MM.1S (cell line): ENCODE results near the gene HOATZ.

Experiments
- DNase-seq: peaks from one replicate; pipeline ENCODE4 v3.0.0-alpha.2; 2015
- H2AFZ ChIP-seq: fragments of 300-600 bp; sonication (generic); 2 replicates; pipeline ENCODE4 v1.6.0; 2016; ENCODE audit warnings: antibody characterized with exemption, low read length
- H3F3A ChIP-seq: fragments of 300-600 bp; sonication (generic); 2 replicates; pipeline ENCODE4 v1.6.1; 2016; ENCODE audit warnings: mild to moderate bottlenecking, antibody characterized with exemption, low read length, moderate library complexity, mixed read lengths; ENCODE audit not compliant: insufficient read depth
- H3K27ac ChIP-seq: fragments of 300-600 bp; sonication (generic); 2 replicates; pipeline ENCODE4 v1.5.1; 2016; ENCODE audit warnings: mild to moderate bottlenecking, low read length
- H3K27me3 ChIP-seq: fragments of 300-600 bp; sonication (generic); replicated peaks from 2 replicates; pipeline ENCODE4 v1.6.0; 2016; ENCODE audit warnings: low read length; ENCODE audit not compliant: insufficient read depth
- H3K36me3 ChIP-seq: fragments of 300-600 bp; sonication (generic); replicated peaks from 2 replicates; pipeline ENCODE4 v1.6.1; 2016; ENCODE audit warnings: mild to moderate bottlenecking, low read length, mixed read lengths; ENCODE audit not compliant: insufficient read depth
- H3K4me1 ChIP-seq: fragments of 300-600 bp; sonication (generic); 2 replicates; pipeline ENCODE4 v1.6.1; 2016; ENCODE audit warnings: low read length, mixed read lengths
- H3K4me2 ChIP-seq: fragments of 300-600 bp; sonication (generic); 2 replicates; pipeline ENCODE4 v1.6.0; 2016; ENCODE audit warnings: low read depth, low read length
- H3K4me3 ChIP-seq: fragments of 300-600 bp; sonication (generic); 2 replicates; pipeline ENCODE4 v1.5.1; 2016; ENCODE audit warnings: low read length, mixed read lengths
- H3K79me2 ChIP-seq: fragments of 300-600 bp; sonication (generic); 2 replicates; pipeline ENCODE4 v1.6.1; 2016; ENCODE audit warnings: mixed run types, low read length, mixed read lengths
- H3K9ac ChIP-seq: fragments of 300-600 bp; sonication (generic); 2 replicates; pipeline ENCODE4 v1.6.1; 2016; ENCODE audit warnings: low read length, mixed read lengths
- H3K9me2 ChIP-seq: fragments of 300-600 bp; sonication (generic); replicated peaks from 2 replicates; pipeline ENCODE4 v1.6.1; 2016; ENCODE audit warnings: mild to moderate bottlenecking, low read length, mixed read lengths; ENCODE audit not compliant: insufficient read depth
- H3K9me3 ChIP-seq: fragments of 300-600 bp; sonication (generic); replicated peaks from 2 replicates; pipeline ENCODE4 v1.6.1; 2016; ENCODE audit warnings: mild to moderate bottlenecking, low read length, mixed read lengths; ENCODE audit not compliant: insufficient read depth
- H4K20me1 ChIP-seq: fragments of 300-600 bp; sonication (generic); 2 replicates; pipeline ENCODE4 v1.6.1; 2016; ENCODE audit warnings: mild to moderate bottlenecking, low read length, moderate library complexity, mixed read lengths; ENCODE audit not compliant: insufficient read depth
- CTCF ChIP-seq: fragments of 300-600 bp; sonication (generic); IDR thresholded peaks from 2 replicates; pipeline ENCODE4 v1.5.1; 2016; ENCODE audit warnings: antibody characterized with exemption, low read length, mixed read lengths
- EZH2 ChIP-seq: fragments of 300-600 bp; sonication (generic); optimal IDR thresholded peaks from 2 replicates; pipeline ENCODE3; 2017; ENCODE audit warnings: low read depth, mild to moderate bottlenecking, antibody characterized with exemption, low read length, mixed read lengths
- EZH2phosphoT487 ChIP-seq: fragments of 300-600 bp; sonication (generic); IDR thresholded peaks from 2 replicates; pipeline ENCODE4 v1.6.1; 2018; ENCODE audit warnings: antibody characterized with exemption, low read length

HOATZ gene

GRCh38 chr11:111499483-111499882, 15.1 kb upstream of the HOATZ start:
- no peak overlapping the region for H3K27ac ChIP-seq
- no peak overlapping the region for H3K4me3 ChIP-seq
- H3K9me3 ChIP-seq: no peaks in the 10 kb centered on the region
- H3K9me2 ChIP-seq: no peaks in the 10 kb centered on the region
- H2AFZ ChIP-seq: no peak overlapping the region
- H3K4me1 ChIP-seq: no peaks in the 10 kb centered on the region
- no peaks in the 10 kb centered on the region for H3K36me3 ChIP-seq
- H3K4me2 ChIP-seq: no peak overlapping the region
- H4K20me1 ChIP-seq: no peaks in the 10 kb centered on the region
- H3K27me3 ChIP-seq: no peaks in the 10 kb centered on the region
- no peak for DNase-seq
- no peaks in the 10 kb centered on the region for H3F3A ChIP-seq
- no peaks in the 10 kb centered on the region for H3K79me2 ChIP-seq
- no peak overlapping the region for H3K9ac ChIP-seq
- TF ChIP-seq EZH2phosphoT487 (no peak), EZH2 (no peak), CTCF (no peak)

- Histone ChIP-seq H3K9me3 (no peaks in the 10 kb centered on the region), H4K20me1 (no peaks in the 10 kb centered on the region), H2AFZ (no peak overlapping the region), H3K79me2 (no peaks in the 10 kb centered on the region), H3K9me2 (no peaks in the 10 kb centered on the region), H3K9ac (no peak overlapping the region), H3K4me2 (no peak overlapping the region), H3K27me3 (no peaks in the 10 kb centered on the region), H3K4me1 (no peaks in the 10 kb centered on the region), H3K36me3 (no peaks in the 10 kb centered on the region), H3K4me3 (no peak overlapping the region), H3K27ac (no peak overlapping the region), H3F3A (no peaks in the 10 kb centered on the region)
- DNase-seq: no peak
- TF ChIP-seq EZH2 (no peak), CTCF (no peak)
Measured at GRCh38 chr11:111500481-111500880, 14.1 kb upstream of the HOATZ start.

GRCh38 chr11:111502611-111503010, 12.0 kb upstream of the HOATZ start:
- TF ChIP-seq CTCF (no peak), EZH2phosphoT487 (no peak), EZH2 (no peak)
- Histone ChIP-seq H3F3A (no peaks in the 10 kb centered on the region), H3K9me3 (no peaks in the 10 kb centered on the region), H3K27ac (no peak overlapping the region), H3K36me3 (no peaks in the 10 kb centered on the region), H3K4me3 (no peak overlapping the region), H3K4me1 (no peaks in the 10 kb centered on the region), H4K20me1 (no peaks in the 10 kb centered on the region), H3K9me2 (no peaks in the 10 kb centered on the region), H3K4me2 (no peak overlapping the region), H3K79me2 (no peaks in the 10 kb centered on the region), H2AFZ (no peak overlapping the region), H3K27me3 (no peaks in the 10 kb centered on the region), H3K9ac (no peak overlapping the region)
- DNase-seq: no peak
